Testis (tissue), 3 donors: ENCODE results near the gene DTX3L. TPM values are rescaled to one million over a fixed set of nuclear protein-coding genes. Genes with fewer than 3 reads are reported as not detected.

ENCODE experiments used
- DNase-seq: peaks from one replicate; pipeline ENCODE4 v3.0.0-alpha.2; 2019
- H3K27ac ChIP-seq, 2 donors: fragments of 200-600 bp; sonication (generic); one replicate each; pipeline ENCODE4 v1.5.1; 2019
- H3K27me3 ChIP-seq: fragments of 200-600 bp; sonication (generic); one replicate; pipeline ENCODE4 v1.5.1; 2019
- H3K36me3 ChIP-seq: fragments of 200-600 bp; sonication (generic); one replicate; pipeline ENCODE4 v1.5.1; 2017; ENCODE audit warnings: low read depth; ENCODE audit errors: missing control alignments
- H3K4me1 ChIP-seq: fragments of 200-600 bp; sonication (generic); one replicate; pipeline ENCODE4 v1.5.1; 2019
- H3K4me3 ChIP-seq, 2 donors: fragments of 200-600 bp; sonication (generic); one replicate each; pipeline ENCODE4 v1.5.1; 2017 to 2019
- H3K9me3 ChIP-seq: fragments of 200-600 bp; sonication (generic); one replicate; pipeline ENCODE4 v1.5.1; 2017
- CTCF ChIP-seq, 3 experiments: fragments of 450-650 bp in 2 of 3; fragments of 200-600 bp in 1 of 3; sonication (generic) in 1 of 3; IDR thresholded peaks; one replicate each; pipeline ENCODE4 v1.5.1; 2016 to 2019; ENCODE audit warnings: antibody characterized with exemption in 3 of 3, mild to moderate bottlenecking in 2 of 3, moderate library complexity in 1 of 3
- POLR2A ChIP-seq: fragments of 450-650 bp; IDR thresholded peaks from one replicate; pipeline ENCODE4 v1.6.1; 2017; ENCODE audit warnings: antibody characterized with exemption, mild to moderate bottlenecking, moderate library complexity
- whole genome bisulfite sequencing, 2 donors: methylation state at CpG; one replicate each; pipeline ENCODE4 v1.1.5; 2018; 5-methylcytosine and 5-hydroxymethylcytosine counted together
- intact Hi-C: fragments of 100-400 bp; cut with DNase I; formaldehyde crosslinking; loops from one replicate; pipeline ENCODE4 v1.15.1; 2023; ENCODE audit warnings: low total_unique reads
- polyA plus RNA-seq: library from polyadenylated mRNA; stranded (reverse); fragments of 350-450 nt; fragmentation: Illumina TruSeq; extraction: RNeasy Lipid Tissue Mini Kit (QIAGEN cat#74804); gene quantifications from one replicate; pipeline ENCODE4 v1.2.3, GENCODE V29; 2014; ENCODE audit warnings: low read depth, low replicate concordance; ENCODE audit not compliant: insufficient read depth
- total RNA-seq, 2 donors: library from RNA; depleted of rRNA; stranded (reverse); fragments of >200 nt; gene quantifications; one replicate each; pipeline ENCODE4 v1.2.3, GENCODE V29; 2016

DTX3L gene
- total and polyA plus RNA-seq, 3 donors from 2014 or later, result 8.3 to 8.7 (median 8.5) TPM

- no peak for TF ChIP-seq POLR2A
- TF ChIP-seq CTCF (IDR thresholded peaks at IDR 0.05), result no peak
- H3K36me3 ChIP-seq, result no peaks in the 10 kb centered on the region
- no peaks in the 10 kb centered on the region for H3K4me1 ChIP-seq
- H3K9me3 ChIP-seq, result no peaks in the 10 kb centered on the region
- intact Hi-C loops, result no loop called here
- 90 to 94% methylated on average over 2 of the region's 2 CpGs for WGBS, 2 donors
- no peaks in the 10 kb centered on the region for H3K27me3 ChIP-seq
- H3K27ac ChIP-seq, result no peak overlapping the region
- no peak for DNase-seq
- H3K4me3 ChIP-seq, result no peak overlapping the region
Measured at GRCh38 chr3:122603056-122603455, 38.9 kb downstream of the DTX3L start.

DNA sequence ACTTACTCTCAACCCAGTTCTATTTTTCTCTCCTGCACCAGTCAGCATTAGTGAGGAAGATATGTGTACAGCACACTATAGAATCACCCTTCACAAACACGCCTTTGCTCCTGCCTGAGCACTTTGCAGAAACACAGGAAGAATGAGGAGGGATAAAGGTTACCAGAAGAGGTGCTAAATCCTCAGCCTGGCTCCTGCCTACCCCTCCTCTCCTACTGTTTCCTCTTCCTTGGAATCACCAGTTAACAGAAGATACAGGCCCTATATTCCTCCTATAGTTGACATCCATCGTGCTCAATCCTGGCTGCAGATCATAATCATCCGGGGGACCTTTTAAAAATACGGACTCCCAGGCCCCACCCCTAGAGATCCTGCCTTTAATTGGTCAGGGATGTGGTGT, 42.2 kb downstream of the DTX3L start:
- WGBS, 2 donors, result 55 to 69% methylated on average over 4 of the region's 4 CpGs
- no peaks in the 10 kb centered on the region for H3K9me3 ChIP-seq
- DNase-seq, result no peak
- intact Hi-C loops, result no loop called here
- TF ChIP-seq CTCF (IDR thresholded peaks at IDR 0.05) (no peak), POLR2A (no peak)
- H3K4me1 ChIP-seq, result no peaks in the 10 kb centered on the region
- H3K27ac ChIP-seq, result no peak overlapping the region
- no peaks in the 10 kb centered on the region for H3K27me3 ChIP-seq
- H3K4me3 ChIP-seq, result no peak overlapping the region
- no peaks in the 10 kb centered on the region for H3K36me3 ChIP-seq

GRCh38 chr3:122608916-122609315, 44.8 kb downstream of the DTX3L start:
- H3K9me3 ChIP-seq, result no peaks in the 10 kb centered on the region
- intact Hi-C loops, result no loop called here
- no peaks in the 10 kb centered on the region for H3K36me3 ChIP-seq
- H3K27me3 ChIP-seq, result no peaks in the 10 kb centered on the region
- H3K4me1 ChIP-seq, result no peaks in the 10 kb centered on the region
- 89 to 98% methylated on average over 1 of the region's 1 CpG for WGBS, 2 donors
- DNase-seq, result no peak
- no peak for TF ChIP-seq POLR2A
- TF ChIP-seq CTCF (IDR thresholded peaks at IDR 0.05), result no peak
- no peak overlapping the region for H3K27ac ChIP-seq
- no peak overlapping the region for H3K4me3 ChIP-seq

DNA sequence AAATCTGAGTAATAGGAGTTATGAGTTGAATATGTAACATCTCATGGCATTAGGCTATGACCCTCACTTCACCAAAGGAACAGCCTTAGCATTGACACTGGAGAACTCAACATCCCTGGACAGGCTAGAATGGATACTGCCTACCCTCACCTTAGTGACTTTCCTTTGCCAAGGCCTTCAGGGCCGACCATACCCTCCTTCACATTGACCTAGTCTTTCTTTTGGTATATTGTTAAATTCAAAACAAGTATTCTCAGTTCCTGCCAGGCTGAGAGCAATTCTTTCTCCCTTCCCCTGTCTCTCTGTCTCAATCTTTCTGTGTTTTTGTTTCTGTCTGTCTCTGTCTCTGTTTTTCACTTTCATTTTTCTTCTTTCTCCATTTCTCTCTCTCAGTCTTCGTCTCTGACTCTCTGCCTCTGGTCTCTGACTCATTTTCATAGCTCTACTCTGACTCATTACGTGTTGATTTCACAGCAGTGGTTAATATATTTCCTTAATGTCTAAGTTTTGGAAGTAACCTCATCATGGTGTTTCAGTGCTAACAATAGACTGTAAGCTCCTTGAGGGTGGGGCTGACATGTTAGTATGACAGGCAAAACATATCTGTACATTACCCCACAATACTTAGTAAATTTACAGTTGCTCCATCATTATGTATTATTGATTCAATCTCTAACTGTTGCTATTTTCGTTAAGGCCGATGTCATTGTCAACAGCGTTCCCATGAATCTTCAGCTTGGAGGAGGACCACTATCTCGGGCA, 45.8 kb downstream of the DTX3L start:
- Histone ChIP-seq H3K4me1 (no peaks in the 10 kb centered on the region), H3K4me3 (no peak overlapping the region), H3K27ac (no peak overlapping the region), H3K36me3 (no peaks in the 10 kb centered on the region), H3K9me3 (no peaks in the 10 kb centered on the region), H3K27me3 (no peaks in the 10 kb centered on the region)
- 86 to 93% methylated on average over 7 of the region's 7 CpGs for WGBS, 2 donors
- TF ChIP-seq POLR2A, result no peak
- intact Hi-C loops, result no loop called here
- no peak for DNase-seq

DNA sequence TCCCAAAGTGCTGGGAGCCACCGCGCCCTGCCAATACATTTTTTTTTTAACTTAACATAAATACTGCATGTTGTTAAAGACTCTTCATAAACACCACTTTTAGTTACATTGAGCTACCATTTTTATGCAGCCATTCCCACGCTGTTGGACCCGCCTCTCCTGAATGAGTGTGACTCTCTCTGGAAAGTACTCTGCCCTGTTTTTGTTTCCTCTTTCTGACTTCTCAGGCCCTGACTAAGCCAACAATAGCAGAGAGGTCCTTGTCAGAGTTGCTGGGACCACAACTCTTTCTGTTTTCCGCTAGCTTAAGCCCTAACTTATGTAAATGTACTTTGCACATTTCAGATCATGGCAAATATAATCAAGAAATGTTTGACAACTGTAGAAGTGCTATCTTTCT, 48.6 kb downstream of the DTX3L start:
- 90 to 97% methylated on average over 5 of the region's 5 CpGs for WGBS, 2 donors
- intact Hi-C loops, result no loop called here
- H3K4me1 ChIP-seq, result no peaks in the 10 kb centered on the region
- H3K4me3 ChIP-seq, result no peak overlapping the region
- no peak for DNase-seq
- no peaks in the 10 kb centered on the region for H3K9me3 ChIP-seq
- H3K27ac ChIP-seq, result no peak overlapping the region
- H3K27me3 ChIP-seq, result no peaks in the 10 kb centered on the region
- no peaks in the 10 kb centered on the region for H3K36me3 ChIP-seq
- TF ChIP-seq CTCF (IDR thresholded peaks at IDR 0.05) (no peak), POLR2A (no peak)
